SK-N-MC (cell line): ENCODE measurements around the gene CLSTN2.

Experiments
- EZH2 ChIP-seq: fragments of 200-600 bp; sonication (generic); IDR thresholded peaks from one replicate; pipeline ENCODE4 v1.6.1; 2017; ENCODE audit warnings: antibody characterized with exemption
- FOXP2 ChIP-seq: optimal IDR thresholded peaks from 2 replicates; pipeline ENCODE3; 2011; ENCODE audit warnings: mild to moderate bottlenecking, moderate library complexity; ENCODE audit not compliant: insufficient read depth; ENCODE audit errors: extremely low read length, control extremely low read depth
- POLR2AphosphoS5 ChIP-seq: IDR thresholded peaks from 2 replicates; pipeline ENCODE4 v1.6.1; 2012; ENCODE audit warnings: mild to moderate bottlenecking, low read depth, low read length, borderline replicate concordance

GRCh38 chr3:140189267-140189666, 254.3 kb downstream of the CLSTN2 start:
- TF ChIP-seq EZH2, result no peak
- no peak for TF ChIP-seq POLR2AphosphoS5
- no peak for TF ChIP-seq FOXP2
